HG03378 (cell line): ENCODE data around the gene GLRX5.
A peak's percentile ranks its signal among the peaks of the same experiment; 100 is the strongest.
"Not testable (repeated sequence)": the region's sequence is repeated elsewhere in the genome, so short reads cannot be mapped to it uniquely, and the experiment has no call there.

Source experiments
- ATAC-seq: cut with Tn5 transposase; IDR thresholded peaks from one replicate; pipeline ENCODE4 v1.9.1; 2021; ENCODE audit warnings: mild to moderate bottlenecking, moderate library complexity; ENCODE audit not compliant: unreplicated experiment

Gene GLRX5

DNA sequence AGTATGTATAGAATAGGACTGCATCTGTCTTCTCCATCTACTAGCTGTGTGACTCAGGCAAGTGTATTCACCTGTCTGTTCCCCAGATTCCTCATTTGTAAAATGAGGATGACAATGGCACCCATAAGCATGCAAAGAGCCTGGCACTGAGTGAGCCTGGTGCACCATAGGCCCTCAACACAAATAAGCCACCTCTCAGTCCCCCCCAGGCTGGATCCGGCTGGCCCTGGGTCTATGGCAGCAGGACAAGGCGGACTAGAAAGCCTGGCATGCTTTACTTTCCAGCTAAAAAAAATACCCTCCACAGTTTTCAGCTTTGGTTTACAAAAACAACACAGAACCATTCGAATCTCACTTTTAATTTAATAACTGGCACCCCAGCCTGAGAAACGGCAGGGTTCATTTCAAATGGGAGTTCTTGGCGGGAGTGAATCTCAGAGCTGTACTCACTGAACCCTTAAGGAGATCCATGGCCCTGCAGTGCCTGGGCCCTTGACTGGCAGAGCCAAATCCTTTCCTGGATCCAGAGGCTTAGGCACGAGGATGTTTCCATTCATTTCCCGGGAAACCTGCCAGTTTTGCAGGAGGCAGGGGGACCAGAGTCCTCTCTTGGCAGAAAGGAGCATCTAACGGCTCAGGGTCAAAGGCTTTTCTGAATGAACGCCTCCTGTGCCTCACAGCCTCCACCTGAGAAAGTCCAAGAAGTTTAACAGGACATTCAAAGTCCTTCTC lies 36.1 kb upstream of the GLRX5 start:
- no peak for ATAC-seq

DNA sequence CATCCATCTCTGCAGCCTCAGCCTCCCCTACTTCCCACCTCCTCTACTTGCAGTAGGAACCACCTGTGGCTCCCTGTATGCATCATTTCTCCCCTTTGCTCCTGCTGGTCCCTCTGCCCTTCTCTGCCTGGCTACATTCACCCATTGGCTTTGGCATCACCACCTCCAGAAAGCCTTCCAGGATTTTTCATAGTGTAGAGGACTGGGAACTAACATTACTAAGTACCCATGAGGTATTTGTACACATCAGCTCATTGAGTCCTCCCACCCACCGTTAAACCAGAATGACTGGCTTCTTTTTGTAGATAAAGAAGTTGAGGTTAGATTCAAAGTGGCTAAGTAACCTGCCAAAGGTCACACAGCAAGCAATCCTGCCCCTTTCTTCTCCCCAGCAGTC lies 35.5 kb upstream of the GLRX5 start:
- ATAC-seq: no peak

DNA sequence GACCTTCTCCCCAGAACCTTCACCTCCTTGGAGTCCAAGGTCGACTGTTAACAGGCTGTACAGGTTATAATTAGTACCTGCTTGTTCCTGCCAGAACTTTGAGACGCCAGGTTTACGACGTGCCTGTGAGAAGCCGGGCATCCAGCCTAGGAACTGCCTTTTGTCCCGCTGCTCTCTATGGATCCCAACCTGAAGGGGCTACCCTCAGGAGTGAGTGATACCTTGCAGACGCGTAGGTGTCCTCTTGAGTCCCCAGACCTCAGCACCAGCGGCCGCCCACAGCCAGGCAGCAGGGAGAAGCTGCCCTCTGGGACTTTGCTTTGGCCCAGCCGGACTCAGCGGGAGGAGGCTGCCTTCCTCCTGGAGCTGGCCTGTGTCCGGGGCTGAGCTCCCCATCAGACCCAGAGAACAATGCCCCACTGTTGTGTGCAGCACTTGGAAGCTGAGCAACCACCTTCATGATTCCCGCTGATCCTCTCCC lies 34.6 kb upstream of the GLRX5 start:
- no peak for ATAC-seq

DNA sequence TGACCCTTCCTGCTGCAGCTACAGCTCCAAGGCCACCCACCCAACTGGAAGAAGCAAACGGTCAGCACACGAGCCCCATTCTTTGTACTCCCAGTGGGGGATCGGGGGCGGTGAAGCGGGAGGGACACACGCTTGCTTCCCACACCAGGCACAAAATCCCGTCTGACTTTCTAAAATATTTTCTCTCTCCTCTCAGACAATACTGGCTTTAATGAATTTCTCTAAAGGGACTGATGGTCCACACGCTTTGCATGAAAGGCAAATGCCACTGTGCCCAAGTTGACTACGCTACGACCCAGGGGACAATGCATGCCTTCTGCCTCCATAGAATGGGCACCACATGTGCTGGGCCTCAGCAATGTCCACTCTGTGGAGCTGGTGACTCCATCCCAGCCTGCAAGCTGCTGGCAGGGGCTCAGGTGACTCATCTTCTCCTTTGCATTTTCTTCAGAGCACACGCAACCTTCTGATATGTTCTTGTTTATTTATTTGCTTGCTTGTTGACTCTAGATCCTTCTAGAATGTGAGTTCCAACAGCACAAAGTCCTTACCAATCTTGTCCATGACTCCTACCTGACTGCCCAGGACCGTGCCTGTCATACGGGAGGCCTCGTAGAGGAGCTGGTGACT lies 34.0 kb upstream of the GLRX5 start:
- no peak for ATAC-seq

DNA sequence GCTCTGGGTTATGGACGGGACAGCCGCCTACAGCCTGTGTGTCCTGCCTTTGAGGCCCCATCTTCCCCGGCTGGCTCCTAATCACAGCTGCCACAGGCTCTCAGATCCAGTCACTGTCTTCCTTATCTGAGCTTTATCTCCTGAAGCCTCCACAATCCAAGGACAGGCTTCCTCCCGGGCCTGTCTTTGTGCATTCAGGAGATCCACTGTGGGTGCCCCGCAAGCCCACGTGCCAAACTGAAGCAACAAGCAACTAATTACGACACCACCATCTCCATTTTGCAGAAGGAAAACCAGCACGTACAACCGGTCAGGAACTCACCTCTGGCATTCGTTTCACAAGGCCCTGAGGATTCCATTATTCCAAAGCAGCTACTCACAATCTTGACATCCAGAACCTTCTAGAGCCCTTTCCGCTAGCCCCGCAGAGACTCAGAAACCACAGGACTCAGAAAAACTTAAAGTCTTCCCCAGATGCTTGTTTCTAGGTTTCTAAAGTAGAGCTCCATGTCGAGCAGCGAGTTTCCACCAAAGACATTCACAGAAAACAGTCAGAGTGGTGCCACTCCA lies 32.4 kb upstream of the GLRX5 start:
- ATAC-seq: no peak

DNA sequence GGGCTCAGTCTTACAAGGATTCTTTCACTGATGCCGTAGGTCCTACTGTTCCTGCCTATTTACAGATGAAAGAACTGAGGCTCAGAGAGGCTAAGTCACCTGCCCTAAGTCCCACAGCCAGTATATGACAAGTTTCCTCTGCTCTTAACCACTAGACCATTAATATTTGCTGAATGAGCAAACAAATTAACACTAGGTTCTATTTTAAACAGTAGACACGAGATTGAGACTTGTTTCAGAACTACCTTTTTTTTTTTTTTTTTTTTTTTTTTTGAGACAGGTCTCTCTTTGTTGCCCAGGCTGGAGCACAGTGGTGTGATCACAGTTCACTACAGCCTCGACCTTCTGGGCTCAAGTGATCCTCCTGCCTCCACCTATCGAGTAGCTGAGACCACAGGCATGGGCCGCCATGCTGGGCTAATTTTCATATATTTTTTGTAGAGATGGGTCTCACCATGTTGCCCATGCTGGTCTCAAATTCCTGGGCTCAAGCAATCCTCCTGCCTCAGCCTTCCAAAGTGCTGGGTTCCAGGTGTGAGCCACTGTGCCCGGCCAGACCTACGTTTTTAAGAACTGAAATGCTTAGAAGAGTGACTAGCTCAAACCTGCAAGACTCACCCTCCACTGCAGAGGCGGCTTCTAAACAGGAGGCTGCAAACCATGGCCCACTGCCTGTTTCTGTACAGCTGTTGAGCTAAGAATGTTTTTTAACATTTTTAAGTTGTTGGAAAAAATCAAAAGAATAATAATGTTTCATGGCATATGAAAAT lies 31.3 kb upstream of the GLRX5 start:
- ATAC-seq: peak; percentile 52

DNA sequence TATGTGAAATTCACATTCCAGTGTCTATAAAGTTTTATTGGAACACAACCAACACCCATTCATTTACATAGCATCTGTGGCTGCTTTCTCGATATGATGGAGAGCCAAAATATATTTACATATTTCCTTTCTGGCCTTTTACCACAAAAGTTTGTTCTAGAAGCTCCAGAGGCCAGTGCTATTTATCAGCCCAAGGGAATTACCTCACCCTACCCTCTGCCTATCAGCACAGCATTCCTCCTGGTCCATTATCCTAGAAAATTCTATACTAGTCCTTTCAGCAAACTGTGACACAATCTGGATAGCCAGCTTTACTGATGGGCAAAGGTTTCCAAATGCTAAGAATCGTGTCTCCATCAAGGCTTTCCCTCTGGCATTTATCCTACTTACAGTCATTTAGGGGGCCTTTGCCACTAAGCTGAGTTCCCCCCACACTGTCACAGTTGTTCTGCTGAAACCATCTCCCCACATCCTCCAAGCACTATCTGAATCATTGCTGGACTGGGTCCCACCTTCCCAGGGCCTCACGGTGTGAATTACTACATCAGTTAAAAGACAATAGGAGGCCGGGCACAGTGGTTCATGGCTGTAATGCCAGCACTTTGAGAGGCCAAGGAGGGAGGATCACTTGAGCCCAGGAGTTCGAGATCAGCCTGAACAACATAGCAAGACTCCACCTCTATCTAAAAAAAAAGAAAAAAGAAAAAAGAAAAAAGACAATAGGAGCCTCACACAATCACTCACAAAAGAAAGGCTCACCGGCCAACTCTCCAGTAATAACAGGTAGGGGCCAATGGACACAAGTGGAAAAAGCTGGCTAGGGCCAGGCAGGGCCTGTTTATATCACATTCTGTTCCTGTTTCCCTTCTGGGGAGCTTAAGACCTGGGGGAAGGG lies 30.5 kb upstream of the GLRX5 start:
- peak; percentile 27 for ATAC-seq

DNA sequence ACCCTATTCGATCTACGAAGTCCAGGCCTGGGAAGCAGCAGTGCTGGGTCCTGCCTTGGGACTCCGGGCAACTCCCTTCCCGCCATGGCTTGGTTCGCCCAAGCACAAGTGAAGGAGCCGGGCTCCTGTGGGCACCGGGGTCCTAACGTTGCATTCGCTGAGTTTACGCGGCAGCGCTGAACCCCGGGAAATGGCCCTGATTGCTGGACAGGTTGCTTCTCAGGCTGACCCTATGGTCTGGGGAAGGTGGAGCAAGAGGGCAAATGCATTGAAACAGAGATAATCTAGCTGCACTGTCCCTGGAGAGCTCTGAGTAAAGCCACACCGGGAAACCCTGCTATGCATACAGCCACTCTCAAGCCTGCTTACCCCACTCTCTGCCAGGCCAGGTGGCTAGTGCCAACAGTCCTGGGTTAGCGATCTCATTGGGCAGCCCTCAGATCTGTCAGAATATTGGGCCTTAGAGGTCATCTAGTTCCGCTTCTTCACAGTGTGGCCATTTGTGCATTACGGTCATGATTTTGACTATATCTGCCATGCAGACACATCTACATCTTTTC lies 29.7 kb upstream of the GLRX5 start:
- peak; percentile 40 for ATAC-seq

DNA sequence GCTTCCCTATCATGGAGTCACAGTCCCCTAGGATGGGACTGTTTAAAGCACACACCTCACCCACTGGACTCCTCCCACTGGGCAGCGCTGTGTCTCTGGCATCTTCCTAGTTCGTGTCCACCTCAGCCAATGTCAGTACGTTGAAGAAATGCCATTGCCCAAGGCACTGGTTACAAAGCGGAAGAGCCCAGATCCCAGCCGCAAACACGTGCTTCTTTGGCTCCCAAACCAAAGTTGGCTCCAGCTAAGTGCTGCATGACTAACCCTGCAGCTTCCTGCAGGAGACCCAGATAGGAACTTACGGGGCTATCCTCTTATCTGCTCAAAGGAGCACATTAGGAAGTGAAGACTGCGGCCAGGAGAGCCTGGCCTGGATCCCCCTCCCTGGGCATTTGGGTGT lies 27.7 kb upstream of the GLRX5 start:
- no peak for ATAC-seq

DNA sequence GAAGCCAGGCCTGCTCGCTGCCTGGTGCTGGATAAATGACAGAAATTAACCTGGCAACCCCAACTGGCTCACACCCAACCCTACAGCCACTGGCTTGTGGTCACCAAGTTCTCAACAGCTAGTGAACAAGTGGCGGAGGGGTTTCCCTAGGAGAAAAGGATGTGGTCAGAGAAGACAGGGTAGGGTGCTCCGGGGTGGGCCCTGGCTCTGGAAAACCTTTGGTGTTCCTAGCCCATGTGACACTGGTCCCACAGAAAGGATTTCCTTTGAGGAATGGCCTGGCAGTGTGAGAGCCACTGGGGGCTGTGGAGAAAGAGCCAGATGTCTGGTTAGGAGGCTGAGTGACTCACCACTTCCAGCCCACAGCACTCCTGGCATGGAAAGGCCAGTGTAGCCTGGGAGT lies 27.1 kb upstream of the GLRX5 start:
- no peak for ATAC-seq

DNA sequence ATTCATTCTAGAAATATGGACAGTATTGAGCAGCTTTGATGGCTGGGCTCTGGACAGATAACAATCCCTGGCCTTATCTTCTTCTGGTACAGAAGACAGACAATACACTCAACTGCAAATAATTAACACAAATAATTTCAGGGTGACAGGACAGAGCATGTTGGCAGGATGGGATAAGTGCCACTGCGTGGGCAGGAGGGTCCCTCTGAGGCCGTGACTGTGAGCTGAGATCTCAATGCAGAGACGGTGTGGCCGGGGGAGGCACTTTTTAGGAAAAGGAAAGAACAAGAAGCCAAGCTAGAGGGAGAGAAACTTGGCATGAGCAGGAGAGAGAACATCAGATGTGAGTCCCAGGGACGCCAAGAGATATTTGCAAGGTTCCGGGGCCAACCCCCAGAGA lies 26.5 kb upstream of the GLRX5 start:
- no peak for ATAC-seq

DNA sequence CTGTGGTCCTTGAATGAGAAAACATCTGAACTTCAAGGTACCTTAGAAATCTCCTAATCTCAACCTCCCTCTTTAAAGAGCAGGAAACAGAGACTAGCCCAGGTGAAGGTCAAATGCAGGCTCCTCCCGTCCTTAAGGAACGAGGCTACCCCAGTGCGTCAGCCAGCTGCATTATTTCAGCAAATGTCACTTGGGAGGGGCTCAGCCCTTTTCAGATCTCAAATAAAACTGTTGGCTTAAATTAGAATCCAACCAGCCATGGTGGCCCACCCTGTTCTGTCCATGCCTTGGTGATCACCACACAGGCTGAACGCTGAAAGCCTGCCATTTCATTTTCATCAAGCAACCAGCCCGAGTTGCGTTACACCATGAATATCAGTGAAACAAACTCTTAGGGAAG lies 25.4 kb upstream of the GLRX5 start:
- no peak for ATAC-seq

DNA sequence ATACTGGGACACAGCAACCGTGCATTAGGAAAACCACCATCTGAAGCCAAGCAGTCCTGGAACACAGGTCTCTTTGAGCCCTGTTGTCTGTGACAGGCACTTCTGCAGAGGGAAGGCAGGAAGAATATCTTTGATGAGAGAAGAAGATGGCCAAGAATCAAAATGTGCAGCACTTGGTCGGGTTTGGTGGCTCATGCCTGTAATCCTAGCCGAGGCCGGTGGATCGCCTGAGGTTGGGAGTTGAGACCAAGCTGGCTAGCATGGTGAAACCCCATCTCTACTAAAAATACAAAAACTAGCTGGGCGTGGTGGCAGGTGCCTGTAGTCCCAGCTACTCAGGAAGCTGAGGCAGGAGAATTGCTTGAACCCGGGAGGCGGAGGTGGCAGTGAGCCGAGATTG lies 24.5 kb upstream of the GLRX5 start:
- ATAC-seq: not testable (repeated sequence)

DNA sequence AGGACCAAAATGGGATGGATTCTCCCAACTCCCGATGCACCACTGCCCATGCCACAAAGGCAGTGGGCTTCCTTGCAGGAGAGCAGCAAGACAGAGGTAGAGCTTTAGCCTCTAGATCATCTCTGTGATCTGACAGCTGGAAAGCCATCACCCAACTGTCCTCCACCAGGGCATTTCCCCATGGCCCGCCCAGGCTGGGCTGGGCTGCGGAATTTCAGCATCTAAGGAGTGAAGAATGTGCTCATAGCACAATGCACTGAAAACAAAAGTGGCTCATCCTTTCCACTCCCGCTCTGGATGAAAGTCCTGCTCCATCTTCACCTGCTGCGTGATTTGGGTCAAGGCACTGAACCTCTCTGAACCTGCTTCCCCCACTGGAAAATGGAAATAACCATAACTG lies 24.0 kb upstream of the GLRX5 start:
- no peak for ATAC-seq

DNA sequence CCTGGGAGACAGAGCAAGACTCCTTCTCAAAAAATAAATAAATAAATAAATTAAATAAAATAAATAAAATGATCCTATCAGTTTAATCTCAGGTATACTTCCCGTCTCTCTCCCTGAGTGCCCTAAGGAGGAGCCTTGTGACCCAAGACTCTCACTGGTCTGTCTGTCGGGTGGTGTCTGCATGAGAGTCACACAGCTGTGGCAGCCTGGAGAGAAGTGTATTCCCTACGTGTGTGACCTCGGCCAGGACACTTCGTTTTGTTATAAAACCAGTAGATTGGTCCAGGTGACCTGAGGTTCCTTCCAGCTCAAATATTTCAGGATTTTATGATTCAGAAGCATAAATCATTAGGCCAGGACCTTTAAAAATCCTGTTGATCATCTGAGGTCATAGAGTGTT lies 23.2 kb upstream of the GLRX5 start:
- ATAC-seq: no peak

DNA sequence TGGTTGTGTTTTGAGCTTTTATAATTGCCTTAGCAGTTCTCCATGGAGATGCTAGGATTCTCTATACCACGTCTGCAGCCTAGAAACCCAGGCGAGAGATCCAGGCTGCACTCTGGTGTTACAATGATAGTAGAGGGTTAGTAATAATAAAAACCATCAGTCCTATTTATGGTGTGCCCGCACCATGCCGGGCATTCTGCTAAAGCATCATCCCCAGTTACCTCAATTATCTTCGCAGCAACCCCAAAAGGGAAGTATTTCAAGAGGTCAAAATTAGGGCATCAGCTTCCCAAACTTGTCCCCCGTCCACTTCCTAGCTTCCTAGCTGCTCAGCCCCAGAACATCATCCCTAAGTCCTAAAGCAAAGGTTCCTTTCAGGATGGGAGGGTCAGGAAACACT lies 21.6 kb upstream of the GLRX5 start:
- no peak for ATAC-seq

DNA sequence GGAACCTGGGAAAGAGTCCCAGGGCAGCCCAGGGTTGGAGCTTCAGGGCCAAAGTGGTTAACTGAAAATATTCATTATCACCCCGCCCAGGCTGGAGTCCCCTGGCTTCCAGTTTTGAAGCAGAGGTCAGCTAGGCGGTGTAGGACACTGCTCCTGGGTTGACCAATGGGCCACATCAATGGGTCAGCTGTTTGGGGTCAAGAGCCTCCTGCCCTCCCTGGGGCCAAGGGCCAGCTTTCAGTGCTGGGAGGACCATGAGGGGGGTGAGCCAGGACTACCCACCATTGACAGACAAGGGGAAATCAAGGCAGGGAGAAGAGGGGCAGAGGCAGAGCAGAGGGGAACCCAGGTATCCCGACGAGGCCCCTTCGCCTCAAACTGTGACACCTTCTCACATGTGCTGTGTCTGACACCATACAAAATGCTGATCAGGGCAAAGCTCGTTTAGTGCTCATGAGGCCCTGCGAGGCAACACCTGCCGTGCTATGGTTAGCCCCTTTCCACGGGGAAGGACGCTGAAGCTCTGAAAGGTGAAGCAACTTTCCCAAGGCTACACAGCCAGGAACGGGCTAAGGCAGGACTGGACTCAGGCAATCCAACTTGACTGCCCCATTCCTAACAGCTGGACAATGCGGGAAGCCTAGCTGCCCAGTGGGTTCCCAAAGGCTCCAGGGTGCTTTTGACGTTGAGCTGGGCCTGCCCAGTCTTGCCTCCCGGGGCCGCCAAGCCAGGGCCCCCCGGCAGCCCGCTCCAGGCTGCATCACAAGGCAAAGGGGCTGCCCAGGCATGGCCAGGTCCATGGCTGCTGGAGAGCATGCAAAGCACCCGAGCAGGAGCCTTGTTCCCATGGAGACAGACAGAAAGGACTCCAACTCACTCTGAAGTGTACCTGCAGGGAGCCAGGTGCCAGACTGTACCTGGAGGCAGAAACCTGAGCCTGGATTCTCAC lies 20.4 kb upstream of the GLRX5 start:
- ATAC-seq: no peak

DNA sequence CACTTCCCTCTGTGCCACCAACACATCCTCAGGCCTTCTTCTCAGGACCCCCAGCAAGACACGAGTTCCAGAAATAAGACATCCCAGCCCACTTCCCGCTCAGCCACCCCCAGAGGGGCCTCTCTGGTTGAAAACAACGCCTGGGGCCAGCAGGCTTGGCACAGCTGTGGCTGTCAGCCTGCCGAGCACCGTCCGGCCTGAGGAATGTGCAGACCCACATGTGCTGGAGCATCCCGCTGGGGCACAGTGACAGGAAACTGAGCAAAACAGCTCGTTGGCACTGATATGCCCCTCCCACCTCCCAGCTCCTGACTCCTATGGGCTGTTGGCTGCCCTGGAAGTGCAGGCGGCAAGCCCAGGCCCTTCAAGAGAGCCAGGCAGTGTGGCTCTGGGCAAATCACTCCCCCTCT lies 19.8 kb upstream of the GLRX5 start:
- ATAC-seq: no peak
